ENCODE data around the gene SERGEF. TPM values are rescaled to one million over a fixed set of nuclear protein-coding genes. Genes with fewer than 3 reads are reported as not detected.

The SERGEF gene
- total and polyA plus RNA-seq, 2 of the 13 experiments (the other 11 are each of a cell fraction or from before 2014, with no cell fraction given), result 54.5 to 114 TPM

DNA sequence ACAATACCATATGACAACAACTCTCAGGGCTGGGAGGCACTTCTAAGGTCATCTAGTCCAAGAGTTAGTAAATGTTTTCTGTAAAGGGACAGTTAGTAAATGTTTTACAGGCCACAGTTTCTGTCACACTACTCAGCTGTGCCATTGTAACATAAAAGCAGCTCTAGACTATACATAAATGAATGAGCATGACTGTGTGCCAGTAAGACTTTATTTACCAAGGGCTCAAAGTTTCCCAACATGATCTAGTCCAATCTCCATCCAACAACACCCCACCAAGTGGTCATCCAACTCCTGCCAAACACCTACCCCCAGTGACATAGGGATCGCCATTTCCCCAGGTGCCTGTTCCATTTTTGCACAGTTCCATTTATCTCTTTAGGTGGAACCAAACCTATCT is 12.1 kb downstream of the SERGEF start (continued):
- TF ChIP-seq, protein P1, sequence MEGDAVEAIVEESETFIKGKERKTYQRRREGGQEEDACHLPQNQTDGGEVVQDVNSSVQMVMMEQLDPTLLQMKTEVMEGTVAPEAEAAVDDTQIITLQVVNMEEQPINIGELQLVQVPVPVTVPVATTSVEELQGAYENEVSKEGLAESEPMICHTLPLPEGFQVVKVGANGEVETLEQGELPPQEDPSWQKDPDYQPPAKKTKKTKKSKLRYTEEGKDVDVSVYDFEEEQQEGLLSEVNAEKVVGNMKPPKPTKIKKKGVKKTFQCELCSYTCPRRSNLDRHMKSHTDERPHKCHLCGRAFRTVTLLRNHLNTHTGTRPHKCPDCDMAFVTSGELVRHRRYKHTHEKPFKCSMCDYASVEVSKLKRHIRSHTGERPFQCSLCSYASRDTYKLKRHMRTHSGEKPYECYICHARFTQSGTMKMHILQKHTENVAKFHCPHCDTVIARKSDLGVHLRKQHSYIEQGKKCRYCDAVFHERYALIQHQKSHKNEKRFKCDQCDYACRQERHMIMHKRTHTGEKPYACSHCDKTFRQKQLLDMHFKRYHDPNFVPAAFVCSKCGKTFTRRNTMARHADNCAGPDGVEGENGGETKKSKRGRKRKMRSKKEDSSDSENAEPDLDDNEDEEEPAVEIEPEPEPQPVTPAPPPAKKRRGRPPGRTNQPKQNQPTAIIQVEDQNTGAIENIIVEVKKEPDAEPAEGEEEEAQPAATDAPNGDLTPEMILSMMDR (CRISPR knock-in tag; IDR thresholded peaks at IDR 0.05), result peak; percentile 47
- TF ChIP-seq NCOA2 (CRISPR knock-in tag; IDR thresholded peaks at IDR 0.05) (peak; percentile 82), MAFK (conservative IDR thresholded peaks at IDR 0.05 in 1 of 2, IDR thresholded peaks at IDR 0.05 in 1 of 2; ENCODE audit: low read length in 2 of 2) (no peak), ATM (IDR thresholded peaks at IDR 0.05; ENCODE audit: borderline replicate concordance) (no peak), ZMYM3 (CRISPR knock-in tag; IDR thresholded peaks at IDR 0.05) (peak; percentile 52; the same call in 1 of the 2 replicates), ZNF292 (CRISPR knock-in tag; IDR thresholded peaks at IDR 0.05; ENCODE audit: borderline replicate concordance, low read depth) (no peak; the same call in 1 of the 2 replicates), ZNF788 (CRISPR knock-in tag; IDR thresholded peaks at IDR 0.05; ENCODE audit: borderline replicate concordance) (no peak; the same call in 1 of the 2 replicates), SIX1 (CRISPR knock-in tag; IDR thresholded peaks at IDR 0.05; ENCODE audit: borderline replicate concordance) (no peak; the same call in 1 of the 2 replicates), ZNF577 (CRISPR knock-in tag; IDR thresholded peaks at IDR 0.05; ENCODE audit: borderline replicate concordance, low read depth) (no peak), POLR2AphosphoS5 (IDR thresholded peaks at IDR 0.05; ENCODE audit: low read depth, low read length) (no peak), ZNF713 (CRISPR knock-in tag; IDR thresholded peaks at IDR 0.05) (no peak), HMG20B (CRISPR knock-in tag; conservative IDR thresholded peaks at IDR 0.05) (no peak), KDM1A (CRISPR knock-in tag; IDR thresholded peaks at IDR 0.05) (peak; percentile 34; the same call in 1 of the 2 replicates), ZFAT (CRISPR knock-in tag; conservative IDR thresholded peaks at IDR 0.05) (no peak), NAIF1 (CRISPR knock-in tag; IDR thresholded peaks at IDR 0.05; ENCODE audit: borderline replicate concordance) (0 out of 2 replicates have a peak, but pooled peaks have one; percentile 33), TARDBP (CRISPR knock-in tag; IDR thresholded peaks at IDR 0.05) (peak; percentile 56; the same call in 1 of the 2 replicates)
- TF ChIP-seq, protein P2, sequence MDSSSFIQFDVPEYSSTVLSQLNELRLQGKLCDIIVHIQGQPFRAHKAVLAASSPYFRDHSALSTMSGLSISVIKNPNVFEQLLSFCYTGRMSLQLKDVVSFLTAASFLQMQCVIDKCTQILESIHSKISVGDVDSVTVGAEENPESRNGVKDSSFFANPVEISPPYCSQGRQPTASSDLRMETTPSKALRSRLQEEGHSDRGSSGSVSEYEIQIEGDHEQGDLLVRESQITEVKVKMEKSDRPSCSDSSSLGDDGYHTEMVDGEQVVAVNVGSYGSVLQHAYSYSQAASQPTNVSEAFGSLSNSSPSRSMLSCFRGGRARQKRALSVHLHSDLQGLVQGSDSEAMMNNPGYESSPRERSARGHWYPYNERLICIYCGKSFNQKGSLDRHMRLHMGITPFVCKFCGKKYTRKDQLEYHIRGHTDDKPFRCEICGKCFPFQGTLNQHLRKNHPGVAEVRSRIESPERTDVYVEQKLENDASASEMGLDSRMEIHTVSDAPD (CRISPR knock-in tag; IDR thresholded peaks at IDR 0.05), result peak; percentile 90
- TF ChIP-seq, protein P3, sequence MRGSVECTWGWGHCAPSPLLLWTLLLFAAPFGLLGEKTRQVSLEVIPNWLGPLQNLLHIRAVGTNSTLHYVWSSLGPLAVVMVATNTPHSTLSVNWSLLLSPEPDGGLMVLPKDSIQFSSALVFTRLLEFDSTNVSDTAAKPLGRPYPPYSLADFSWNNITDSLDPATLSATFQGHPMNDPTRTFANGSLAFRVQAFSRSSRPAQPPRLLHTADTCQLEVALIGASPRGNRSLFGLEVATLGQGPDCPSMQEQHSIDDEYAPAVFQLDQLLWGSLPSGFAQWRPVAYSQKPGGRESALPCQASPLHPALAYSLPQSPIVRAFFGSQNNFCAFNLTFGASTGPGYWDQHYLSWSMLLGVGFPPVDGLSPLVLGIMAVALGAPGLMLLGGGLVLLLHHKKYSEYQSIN (CRISPR knock-in tag; IDR thresholded peaks at IDR 0.05; ENCODE audit: borderline replicate concordance), result no peak
- TF ChIP-seq, protein P4, sequence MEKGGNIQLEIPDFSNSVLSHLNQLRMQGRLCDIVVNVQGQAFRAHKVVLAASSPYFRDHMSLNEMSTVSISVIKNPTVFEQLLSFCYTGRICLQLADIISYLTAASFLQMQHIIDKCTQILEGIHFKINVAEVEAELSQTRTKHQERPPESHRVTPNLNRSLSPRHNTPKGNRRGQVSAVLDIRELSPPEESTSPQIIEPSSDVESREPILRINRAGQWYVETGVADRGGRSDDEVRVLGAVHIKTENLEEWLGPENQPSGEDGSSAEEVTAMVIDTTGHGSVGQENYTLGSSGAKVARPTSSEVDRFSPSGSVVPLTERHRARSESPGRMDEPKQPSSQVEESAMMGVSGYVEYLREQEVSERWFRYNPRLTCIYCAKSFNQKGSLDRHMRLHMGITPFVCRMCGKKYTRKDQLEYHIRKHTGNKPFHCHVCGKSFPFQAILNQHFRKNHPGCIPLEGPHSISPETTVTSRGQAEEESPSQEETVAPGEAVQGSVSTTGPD (CRISPR knock-in tag; IDR thresholded peaks at IDR 0.05), result peak; percentile 74; the same call in 1 of the 2 replicates
- TF ChIP-seq, protein P5, sequence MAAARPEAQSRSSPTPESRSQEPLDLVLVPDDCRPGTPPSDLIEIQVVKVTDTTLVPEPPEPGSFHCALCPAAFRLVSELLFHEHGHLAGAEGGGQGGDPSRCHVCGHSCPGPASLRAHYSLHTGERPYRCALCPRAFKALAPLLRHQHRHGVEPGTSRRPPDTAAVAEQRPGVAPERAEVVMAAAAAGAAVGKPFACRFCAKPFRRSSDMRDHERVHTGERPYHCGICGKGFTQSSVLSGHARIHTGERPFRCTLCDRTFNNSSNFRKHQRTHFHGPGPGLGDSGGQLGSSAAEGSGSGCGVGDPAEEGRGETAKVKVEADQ (CRISPR knock-in tag; IDR thresholded peaks at IDR 0.05; ENCODE audit: borderline replicate concordance), result no peak
- TF ChIP-seq, protein P6, sequence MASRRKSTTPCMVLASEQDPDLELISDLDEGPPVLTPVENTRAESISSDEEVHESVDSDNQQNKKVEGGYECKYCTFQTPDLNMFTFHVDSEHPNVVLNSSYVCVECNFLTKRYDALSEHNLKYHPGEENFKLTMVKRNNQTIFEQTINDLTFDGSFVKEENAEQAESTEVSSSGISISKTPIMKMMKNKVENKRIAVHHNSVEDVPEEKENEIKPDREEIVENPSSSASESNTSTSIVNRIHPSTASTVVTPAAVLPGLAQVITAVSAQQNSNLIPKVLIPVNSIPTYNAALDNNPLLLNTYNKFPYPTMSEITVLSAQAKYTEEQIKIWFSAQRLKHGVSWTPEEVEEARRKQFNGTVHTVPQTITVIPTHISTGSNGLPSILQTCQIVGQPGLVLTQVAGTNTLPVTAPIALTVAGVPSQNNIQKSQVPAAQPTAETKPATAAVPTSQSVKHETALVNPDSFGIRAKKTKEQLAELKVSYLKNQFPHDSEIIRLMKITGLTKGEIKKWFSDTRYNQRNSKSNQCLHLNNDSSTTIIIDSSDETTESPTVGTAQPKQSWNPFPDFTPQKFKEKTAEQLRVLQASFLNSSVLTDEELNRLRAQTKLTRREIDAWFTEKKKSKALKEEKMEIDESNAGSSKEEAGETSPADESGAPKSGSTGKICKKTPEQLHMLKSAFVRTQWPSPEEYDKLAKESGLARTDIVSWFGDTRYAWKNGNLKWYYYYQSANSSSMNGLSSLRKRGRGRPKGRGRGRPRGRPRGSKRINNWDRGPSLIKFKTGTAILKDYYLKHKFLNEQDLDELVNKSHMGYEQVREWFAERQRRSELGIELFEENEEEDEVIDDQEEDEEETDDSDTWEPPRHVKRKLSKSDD (CRISPR knock-in tag; IDR thresholded peaks at IDR 0.05; ENCODE audit: low read depth), result no peak
